ENCODE measurements around the gene MRPL33.

MRPL33 gene

GRCh38 chr2:27822049-27822448 is 50.5 kb downstream of the MRPL33 start:
- no peak for DNase-seq (ENCODE audit: low read depth)
- H3K4me3 ChIP-seq (ENCODE audit: low read depth, low read length), result no peak overlapping the region
- TF ChIP-seq CTCF (IDR thresholded peaks at IDR 0.05; ENCODE audit: low read depth, low read length, missing control alignments), result no peak

GRCh38 chr2:27823135-27823534 is 51.6 kb downstream of the MRPL33 start:
- no peak for TF ChIP-seq CTCF (IDR thresholded peaks at IDR 0.05; ENCODE audit: low read depth, low read length, missing control alignments)
- no peak for DNase-seq (ENCODE audit: low read depth)

GRCh38 chr2:27823569-27823968 is 52.0 kb downstream of the MRPL33 start:
- H3K4me3 ChIP-seq (ENCODE audit: low read depth, low read length), result no peak overlapping the region
- no peak for TF ChIP-seq CTCF (IDR thresholded peaks at IDR 0.05; ENCODE audit: low read depth, low read length, missing control alignments)
- no peak for DNase-seq (ENCODE audit: low read depth)

More at GRCh38 chr2:27823135-27823534, 51.6 kb downstream of the MRPL33 start:
- no peak overlapping the region for H3K4me3 ChIP-seq (ENCODE audit: low read depth, low read length)

GRCh38 chr2:27824401-27824800 is 52.9 kb downstream of the MRPL33 start:
- TF ChIP-seq CTCF (IDR thresholded peaks at IDR 0.05; ENCODE audit: low read depth, low read length, missing control alignments), result no peak
- H3K4me3 ChIP-seq (ENCODE audit: low read depth, low read length), result no peak overlapping the region
- DNase-seq (ENCODE audit: low read depth), result no peak

- H3K4me3 ChIP-seq (ENCODE audit: low read depth, low read length), result no peak overlapping the region
- no peak for DNase-seq (ENCODE audit: low read depth)
- no peak for TF ChIP-seq CTCF (IDR thresholded peaks at IDR 0.05; ENCODE audit: low read depth, low read length, missing control alignments)
Measured at GRCh38 chr2:27828305-27828704, 56.8 kb downstream of the MRPL33 start.
